Measurements from ENCODE around the gene TMEM167B. TPM values are rescaled to one million over a fixed set of nuclear protein-coding genes. Genes with fewer than 3 reads are reported as not detected.

Gene TMEM167B
- total RNA-seq, 1 experiment from 2014 or later: 21.4 TPM

- POLR2A ChIA-PET: no interaction called here
- CTCF ChIA-PET: interaction anchor here (0.6 to 1.0 kb wide), 2 partner anchors 17 to 25 kb away, joined by 3 to 4 read pairs; a partner anchor contains a TSS
- H3K27ac ChIP-seq (ENCODE audit: low read depth, low read length): no peak overlapping the region
- no peaks in the 10 kb centered on the region for H3K9me3 ChIP-seq (ENCODE audit: control insufficient read depth in 1 of 2, insufficient read depth in 1 of 2, low read depth in 1 of 2, low read length in 2 of 2)
- H3K36me3 ChIP-seq (ENCODE audit: control insufficient read depth in 1 of 2, insufficient read depth in 2 of 2, low read length in 2 of 2): peaks cover 0 to 7% of the 10 kb centered on the region in 2 experiments; a peak in 1 of 4 replicates
- RAD21 ChIA-PET (ENCODE audit: low non-redundant PET in 1 of 2, low total read pairs in 2 of 2, uncharacterized antibody in 2 of 2, unreplicated experiment in 2 of 2): no interaction called here
- intact Hi-C loops (cut with micrococcal nuclease): no loop called here
- no peaks in the 10 kb centered on the region for H3K27me3 ChIP-seq (ENCODE audit: insufficient read depth, low read length)
- no peak for TF ChIP-seq SP1 (IDR thresholded peaks at IDR 0.05; ENCODE audit: low read depth)
- TF ChIP-seq SRF (IDR thresholded peaks at IDR 0.05; ENCODE audit: low read depth): no peak
- no peak for TF ChIP-seq ZBTB33 (IDR thresholded peaks at IDR 0.05; ENCODE audit: extremely low read depth, insufficient replicate concordance, low read length)
- no peak for TF ChIP-seq YY1 (IDR thresholded peaks at IDR 0.05; ENCODE audit: extremely low read depth, insufficient replicate concordance, low read depth, low read length)
- no peak for TF ChIP-seq REST (IDR thresholded peaks at IDR 0.05; ENCODE audit: low read depth)
- no peak for TF ChIP-seq CEBPB (IDR thresholded peaks at IDR 0.05; ENCODE audit: low read depth)
- no peak for TF ChIP-seq ATF3 (IDR thresholded peaks at IDR 0.05)
- no peak for TF ChIP-seq ZNF274 (IDR thresholded peaks at IDR 0.05; ENCODE audit: low read depth, low read length)
- no peak for TF ChIP-seq POLR2AphosphoS5 (IDR thresholded peaks at IDR 0.05; ENCODE audit: low read depth, low read length)
- no peak for TF ChIP-seq CBX3 (IDR thresholded peaks at IDR 0.05; ENCODE audit: low read depth)
- no peak for TF ChIP-seq EZH2 (IDR thresholded peaks at IDR 0.05)
- no peak for TF ChIP-seq MAX (IDR thresholded peaks at IDR 0.05)
- no peak for TF ChIP-seq FOSL1 (IDR thresholded peaks at IDR 0.05; ENCODE audit: low read depth)
- no peak for TF ChIP-seq EZH2phosphoT487 (IDR thresholded peaks at IDR 0.05; ENCODE audit: borderline replicate concordance)
- TF ChIP-seq ZFX (IDR thresholded peaks at IDR 0.05): no peak
- no peak for TF ChIP-seq SIN3A (IDR thresholded peaks at IDR 0.05; ENCODE audit: low read depth)
- no peak for TF ChIP-seq POLR2A (IDR thresholded peaks at IDR 0.05; ENCODE audit: borderline replicate concordance, extremely low read depth, insufficient read depth, insufficient read length)
- no peak for ATAC-seq
- no peak overlapping the region for H3K9ac ChIP-seq (ENCODE audit: low read length)
- peaks cover 0 to 17% of the 10 kb centered on the region in 2 experiments; a peak in 2 of 4 replicates for H3K4me1 ChIP-seq (ENCODE audit: control insufficient read depth in 1 of 2, insufficient read depth in 2 of 2, low read length in 2 of 2)
- H4K20me1 ChIP-seq (ENCODE audit: insufficient read depth): no peaks in the 10 kb centered on the region
- H2AFZ ChIP-seq (ENCODE audit: low read depth, low read length, poor library complexity, severe bottlenecking): no peak overlapping the region
- no peak overlapping the region for H3K4me2 ChIP-seq (ENCODE audit: low read length)
- BruUV-seq (replicated peaks): no TSS peak
- no peak for DNase-seq (ENCODE audit: low read depth, low spot score)
- H3K79me2 ChIP-seq (ENCODE audit: insufficient read depth, low read length): peaks cover 32% of the 10 kb centered on the region
- H3K9me2 ChIP-seq (ENCODE audit: insufficient read depth): no peaks in the 10 kb centered on the region
- no peak overlapping the region for H3K4me3 ChIP-seq (replicated peaks in 1 of 2; ENCODE audit: low read depth in 1 of 2, low read length in 2 of 2)
Measured at GRCh38 chr1:109096120-109096519, 5.6 kb downstream of the TMEM167B start.
